ENCODE results near the gene DDX1. TPM values are rescaled to one million over a fixed set of nuclear protein-coding genes. Genes with fewer than 3 reads are reported as not detected.

Gene DDX1
- total RNA-seq, 2 donors from 2014 or later = 89.2 to 91.6 TPM

Other genes starting within 250 kb of the DDX1 start
- gene NBAS, start 30.5 kb upstream of the DDX1 start, total RNA-seq = 10 to 100 TPM; 39.0 to 49.5 TPM

Measured in natural killer cell treated with Interleukin-12 subunit alpha and Interleukin-12 subunit beta and Interleukin-15 and Interleukin-18, amount 100 ng/mL, for 72 hours (primary cell).